HepG2 (cell line): ENCODE results near the gene CGB8. TPM values are rescaled to one million over a fixed set of nuclear protein-coding genes. Genes with fewer than 3 reads are reported as not detected.

Source experiments
- ATAC-seq: fragments of 200-7000 bp; cut with Tn5 transposase; 3 replicates; pipeline ENCODE4 v1.9.1; 2020; ENCODE audit warnings: mild to moderate bottlenecking, moderate library complexity
- BruUV-seq: library from RNA; stranded (reverse); fragments of 400-500 nt; replicated peaks from 2 replicates; lab custom pipeline; 2021; lab: Mats Ljungman, UMichigan
- CTCF ChIA-PET: fragments of 300-600 bp; formaldehyde crosslinking; extraction: SDS; loops from one replicate; lab custom pipeline; 2021; ENCODE audit warnings: low total read pairs, inconsistent platforms, low intra/inter-chr PET ratio; lab: Yijun Ruan, JAX
- POLR2A ChIA-PET: fragments of 350-600 bp; sonication (Branson Sonifier 250); formaldehyde crosslinking; loops from one replicate; lab custom pipeline; 2020; ENCODE audit warnings: antibody characterized with exemption, inconsistent platforms; lab: Yijun Ruan, JAX
- DNase-seq: peaks from one replicate; pipeline ENCODE4 v3.0.0-alpha.2; 2015; ENCODE audit warnings: low spot score
- FAIRE-seq: peaks from 3 replicates; lab custom pipeline; 2011; peaks lifted over from hg19 to GRCh38; lab: Jason Lieb, UNC
- H2AFZ ChIP-seq: one replicate; pipeline ENCODE4 v1.6.1; 2011; ENCODE audit warnings: low read length, inconsistent platforms
- H3K27ac ChIP-seq: fragments of 300-600 bp; 3 replicates; pipeline ENCODE4 v1.8.0; 2011; ENCODE audit warnings: mixed run types, mild to moderate bottlenecking, mixed read lengths, low read length, inconsistent platforms; ENCODE audit not compliant: insufficient read depth; ENCODE audit errors: extremely low read length
- H3K27me3 ChIP-seq, 2 experiments: fragments of 200-600 bp in 1 of 2; 2 replicates in 1 of 2; 3 replicates in 1 of 2; pipeline versions ENCODE4 v1.6.0 to v1.8.0; 2011; ENCODE audit warnings: low read length in 2 of 2, mild to moderate bottlenecking in 2 of 2, moderate library complexity in 2 of 2, inconsistent platforms in 1 of 2; ENCODE audit not compliant: insufficient read depth in 2 of 2, control insufficient read depth in 1 of 2
- H3K36me3 ChIP-seq, 2 experiments: fragments of 200-600 bp in 1 of 2; replicated peaks in 1 of 2; 2 replicates in 1 of 2; 3 replicates in 1 of 2; pipeline versions ENCODE4 v1.5.1 to v1.8.0; 2011; ENCODE audit warnings: low read length in 2 of 2, inconsistent platforms in 1 of 2; ENCODE audit not compliant: insufficient read depth in 2 of 2, control insufficient read depth in 1 of 2
- H3K4me1 ChIP-seq: 2 replicates; pipeline ENCODE4 v1.5.1; 2012; ENCODE audit warnings: low read length, inconsistent platforms; ENCODE audit not compliant: insufficient read depth
- H3K4me2 ChIP-seq: 2 replicates; pipeline ENCODE4 v1.6.0; 2011; ENCODE audit warnings: low read depth, low read length, inconsistent platforms
- H3K4me3 ChIP-seq, 3 experiments: fragments of 200-600 bp in 1 of 3; sonication (generic), shearing (Covaris generic) in 1 of 3; replicated peaks in 1 of 3; 2 replicates each; pipeline ENCODE4 v1.5.1; 2011 to 2016; ENCODE audit warnings: low read length in 3 of 3, inconsistent platforms in 2 of 3, low read depth in 2 of 3, mild to moderate bottlenecking in 2 of 3, control low read depth in 1 of 3, mixed read lengths in 1 of 3; ENCODE audit not compliant: insufficient read depth in 1 of 3
- H3K79me2 ChIP-seq: one replicate; pipeline ENCODE4 v1.6.1; 2011; ENCODE audit warnings: low read length, inconsistent platforms; ENCODE audit not compliant: insufficient read depth
- H3K9ac ChIP-seq: 2 replicates; pipeline ENCODE4 v1.6.0; 2011; ENCODE audit warnings: mild to moderate bottlenecking, low read depth, low read length, inconsistent platforms; ENCODE audit not compliant: insufficient read depth
- H3K9me3 ChIP-seq: 2 replicates; pipeline ENCODE4 v1.5.1; 2012; ENCODE audit warnings: mild to moderate bottlenecking, low read length
- H4K20me1 ChIP-seq: 2 replicates; pipeline ENCODE4 v1.6.0; 2011; ENCODE audit warnings: inconsistent platforms, mild to moderate bottlenecking, low read length, moderate library complexity; ENCODE audit not compliant: insufficient read depth
- ETV5 ChIP-seq: IDR thresholded peaks from 2 replicates; pipeline ENCODE4 v1.6.1; 2018; ENCODE audit warnings: missing biosample characterization, missing genetic modification reagents, inconsistent platforms, borderline replicate concordance
- GRHL1 ChIP-seq: sonication (generic); formaldehyde crosslinking; conservative IDR thresholded peaks from 2 replicates; pipeline ENCODE4 v1.8.0; 2022; ENCODE audit warnings: missing genetic modification reagents
- STAG1 ChIP-seq: sonication (generic); formaldehyde crosslinking; IDR thresholded peaks from 2 replicates; pipeline ENCODE4 v1.4.0; 2020; ENCODE audit warnings: missing genetic modification reagents
- ZNF33A ChIP-seq: sonication (generic); formaldehyde crosslinking; IDR thresholded peaks from 2 replicates; pipeline ENCODE4 v1.5.1; 2020; ENCODE audit warnings: missing genetic modification reagents, mild to moderate bottlenecking, moderate library complexity, borderline replicate concordance
- ZNF350 ChIP-seq: sonication (generic); formaldehyde crosslinking; IDR thresholded peaks from 2 replicates; pipeline ENCODE4 v1.4.0; 2020; ENCODE audit warnings: mild to moderate bottlenecking, low read depth, missing genetic modification reagents, borderline replicate concordance
- ZNF639 ChIP-seq: conservative IDR thresholded peaks from 2 replicates; pipeline ENCODE4 v1.6.1; 2018; ENCODE audit warnings: missing genetic modification reagents
- WGBS: methylation state at CpG from one replicate; pipeline ENCODE4 v1.1.6; 2017; ENCODE audit warnings: low lambda C conversion rate; 5-methylcytosine and 5-hydroxymethylcytosine counted together
- in situ Hi-C: cut with HindIII; loops from 2 replicates; pipeline ENCODE4 v1.10.0; 2017; ENCODE audit warnings: low pct_unique_long_range_greater_than_20kb; ENCODE audit not compliant: extremely low pct_ligation_motif_present
- intact Hi-C: fragments of 100-400 bp; cut with micrococcal nuclease; formaldehyde crosslinking; loops from one replicate; pipeline ENCODE4 v1.10.0; 2022; ENCODE audit not compliant: unreplicated experiment
- polyA plus RNA-seq, 8 experiments: library from polyadenylated mRNA; depleted of rRNA in 3 of 8; stranded (reverse) in 7 of 8; unstranded in 1 of 8; fragments of >200 nt; fragmentation: Illumina TruSeq in 4 of 8; extraction: Trizol in 4 of 8; gene quantifications; 2 replicates each; pipeline versions ENCODE4 v1.2.1 to v1.2.3, GENCODE V29; 2011 to 2016; ENCODE audit warnings: low read depth in 4 of 8, missing spikeins in 1 of 8, mixed read lengths in 1 of 8; ENCODE audit not compliant: insufficient read depth in 1 of 8
- total RNA-seq, 5 experiments: library from RNA; depleted of rRNA; stranded (reverse); fragments of >200 nt; fragmentation: Illumina TruSeq; extraction: Trizol; gene quantifications; 2 replicates each; pipeline ENCODE4 v1.2.3, GENCODE V29; 2016; ENCODE audit warnings: low read depth in 1 of 5
- TF ChIP-seq, protein P1 (sequence below): sonication (generic); formaldehyde crosslinking; IDR thresholded peaks from 2 replicates; pipeline ENCODE4 v1.4.0; 2020; ENCODE audit warnings: missing genetic modification reagents, borderline replicate concordance

The CGB8 gene
- total and polyA plus RNA-seq, 2 of the 13 experiments (the other 11 are each of a cell fraction or from before 2014, with no cell fraction given) = not detected

DNA sequence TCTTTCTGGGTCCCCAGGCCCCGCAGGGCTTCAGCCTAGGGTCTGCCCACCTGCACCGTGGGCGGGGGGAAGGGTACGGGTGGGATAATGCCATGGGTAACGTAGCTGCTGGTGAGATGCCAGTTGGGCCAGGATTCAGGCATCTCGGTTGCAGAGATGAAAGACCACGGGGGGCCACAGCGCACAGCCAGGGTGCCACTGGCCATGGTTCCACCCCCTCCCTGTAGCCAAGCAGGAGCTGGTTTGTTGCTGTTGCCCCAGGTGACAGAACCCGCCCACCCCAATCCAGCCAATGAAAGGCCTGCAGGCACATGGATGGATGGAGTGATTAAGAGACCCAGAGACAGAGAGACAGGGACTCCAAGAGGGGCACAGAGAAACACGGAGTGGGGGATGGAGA, 9.7 kb upstream of the CGB8 start:
- Histone ChIP-seq H2AFZ (no peak overlapping the region), H3K36me3 (no peaks in the 10 kb centered on the region), H3K27ac (no peak overlapping the region), H4K20me1 (no peaks in the 10 kb centered on the region), H3K9me3 (no peaks in the 10 kb centered on the region), H3K9ac (no peak overlapping the region)
- POLR2A ChIA-PET = no interaction called here
- 25% methylated on average over 10 of the region's 10 CpGs for WGBS
- BruUV-seq = no TSS peak
- intact Hi-C loops = no loop called here
- CTCF ChIA-PET = no interaction called here
- no peak for ATAC-seq
- TF ChIP-seq ETV5 (CRISPR knock-in tag) (no peak), ZNF639 (CRISPR knock-in tag) (no peak), ZNF350 (CRISPR knock-in tag) (no peak), STAG1 (no peak), GRHL1 (no peak), ZNF33A (CRISPR knock-in tag) (no peak)
- TF ChIP-seq, protein P1, sequence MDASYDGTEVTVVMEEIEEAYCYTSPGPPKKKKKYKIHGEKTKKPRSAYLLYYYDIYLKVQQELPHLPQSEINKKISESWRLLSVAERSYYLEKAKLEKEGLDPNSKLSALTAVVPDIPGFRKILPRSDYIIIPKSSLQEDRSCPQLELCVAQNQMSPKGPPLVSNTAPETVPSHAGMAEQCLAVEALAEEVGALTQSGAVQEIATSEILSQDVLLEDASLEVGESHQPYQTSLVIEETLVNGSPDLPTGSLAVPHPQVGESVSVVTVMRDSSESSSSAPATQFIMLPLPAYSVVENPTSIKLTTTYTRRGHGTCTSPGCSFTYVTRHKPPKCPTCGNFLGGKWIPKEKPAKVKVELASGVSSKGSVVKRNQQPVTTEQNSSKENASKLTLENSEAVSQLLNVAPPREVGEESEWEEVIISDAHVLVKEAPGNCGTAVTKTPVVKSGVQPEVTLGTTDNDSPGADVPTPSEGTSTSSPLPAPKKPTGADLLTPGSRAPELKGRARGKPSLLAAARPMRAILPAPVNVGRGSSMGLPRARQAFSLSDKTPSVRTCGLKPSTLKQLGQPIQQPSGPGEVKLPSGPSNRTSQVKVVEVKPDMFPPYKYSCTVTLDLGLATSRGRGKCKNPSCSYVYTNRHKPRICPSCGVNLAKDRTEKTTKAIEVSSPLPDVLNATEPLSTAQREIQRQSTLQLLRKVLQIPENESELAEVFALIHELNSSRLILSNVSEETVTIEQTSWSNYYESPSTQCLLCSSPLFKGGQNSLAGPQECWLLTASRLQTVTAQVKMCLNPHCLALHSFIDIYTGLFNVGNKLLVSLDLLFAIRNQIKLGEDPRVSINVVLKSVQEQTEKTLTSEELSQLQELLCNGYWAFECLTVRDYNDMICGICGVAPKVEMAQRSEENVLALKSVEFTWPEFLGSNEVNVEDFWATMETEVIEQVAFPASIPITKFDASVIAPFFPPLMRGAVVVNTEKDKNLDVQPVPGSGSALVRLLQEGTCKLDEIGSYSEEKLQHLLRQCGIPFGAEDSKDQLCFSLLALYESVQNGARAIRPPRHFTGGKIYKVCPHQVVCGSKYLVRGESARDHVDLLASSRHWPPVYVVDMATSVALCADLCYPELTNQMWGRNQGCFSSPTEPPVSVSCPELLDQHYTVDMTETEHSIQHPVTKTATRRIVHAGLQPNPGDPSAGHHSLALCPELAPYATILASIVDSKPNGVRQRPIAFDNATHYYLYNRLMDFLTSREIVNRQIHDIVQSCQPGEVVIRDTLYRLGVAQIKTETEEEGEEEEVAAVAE (CRISPR knock-in tag) = 0 out of 2 replicates have a peak, but pooled peaks have one; percentile 46
- TF ChIP-seq, all 625 proteins: peak for 1
- in situ Hi-C loops = no loop called here
- H3K27me3 ChIP-seq = peaks cover 11 to 48% of the 10 kb centered on the region in 2 experiments; a peak in 4 of 5 replicates
- peaks cover 17% of the 10 kb centered on the region for H3K4me1 ChIP-seq
- FAIRE-seq (no peak), DNase-seq (no peak)
- H3K4me2 ChIP-seq = no peak overlapping the region
- no peak overlapping the region for H3K4me3 ChIP-seq
- H3K79me2 ChIP-seq = no peaks in the 10 kb centered on the region
